ENCODE results near the gene FCGR3A. TPM values are rescaled to one million over a fixed set of nuclear protein-coding genes. Genes with fewer than 3 reads are reported as not detected.
"Not testable (repeated sequence)": the region's sequence is repeated elsewhere in the genome, so short reads cannot be mapped to it uniquely, and the experiment has no call there.

FCGR3A gene
- not detected in 2 replicates for total RNA-seq

DNA sequence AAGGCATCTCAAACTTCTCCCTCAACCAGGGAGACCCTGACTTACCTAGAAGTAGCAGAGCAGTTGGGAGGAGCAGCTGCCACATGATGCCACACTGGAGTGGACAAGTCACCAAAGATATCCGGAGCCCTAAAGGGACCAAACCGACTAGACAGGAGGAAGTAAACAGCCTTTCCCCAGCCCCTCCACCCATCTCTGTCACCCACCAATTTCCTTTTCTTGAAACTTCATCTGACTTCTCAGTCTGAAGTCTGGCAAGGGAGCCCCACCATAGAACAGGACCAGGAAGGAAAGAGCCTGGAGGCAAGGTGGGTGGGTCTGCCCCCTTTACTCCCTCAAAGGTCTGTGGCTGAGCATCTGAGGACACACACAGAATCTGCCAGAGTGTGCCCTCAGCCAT, at the start of gene FCGR3A:
TSS of gene FCGR3A (minus strand) at position 167 of the 400 bp plus-strand sequence. CDS start at position 85, 82 bp downstream.
- no peak for DNase-seq (ENCODE audit: low read depth)

DNA sequence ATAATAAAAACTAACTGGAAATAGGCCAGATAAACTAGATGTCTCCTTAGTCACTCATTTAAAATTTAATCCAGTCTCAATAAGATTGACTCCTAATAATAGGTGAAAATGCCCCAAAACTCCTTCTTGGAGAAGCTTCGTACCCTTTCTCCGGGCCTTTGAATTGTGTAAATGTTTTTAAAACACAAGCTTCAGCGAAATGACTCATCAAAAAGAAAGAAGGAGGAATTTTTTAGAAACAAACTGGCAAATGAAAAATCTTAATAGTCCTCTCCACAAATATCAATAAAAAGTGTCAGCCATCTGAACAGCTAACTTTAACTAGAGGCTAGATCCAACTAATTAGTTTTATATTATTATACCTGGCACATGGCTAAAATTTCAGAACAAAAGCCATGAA, 47.5 kb upstream of the FCGR3A start:
- not testable (repeated sequence) for DNase-seq (ENCODE audit: low read depth)

DNA sequence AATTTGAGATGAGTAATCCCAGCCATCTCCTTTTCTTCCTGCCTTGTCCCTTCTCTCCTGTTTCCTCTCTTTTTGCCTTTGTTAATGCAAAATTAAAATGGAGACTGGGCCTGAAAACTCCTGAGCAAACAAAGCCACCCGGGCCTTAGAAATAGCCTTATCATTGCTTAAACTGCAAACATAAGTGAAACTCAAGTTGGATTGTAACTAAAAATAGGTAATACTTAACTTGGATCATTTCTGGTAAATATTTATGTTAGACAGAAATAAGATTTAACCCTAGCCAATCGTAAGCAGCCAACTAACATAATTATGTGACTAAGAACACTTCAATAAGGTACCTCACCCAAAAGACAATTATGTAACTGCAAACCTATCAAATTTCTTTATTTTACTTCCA, 46.0 kb upstream of the FCGR3A start:
- not testable (repeated sequence) for DNase-seq (ENCODE audit: low read depth)

DNA sequence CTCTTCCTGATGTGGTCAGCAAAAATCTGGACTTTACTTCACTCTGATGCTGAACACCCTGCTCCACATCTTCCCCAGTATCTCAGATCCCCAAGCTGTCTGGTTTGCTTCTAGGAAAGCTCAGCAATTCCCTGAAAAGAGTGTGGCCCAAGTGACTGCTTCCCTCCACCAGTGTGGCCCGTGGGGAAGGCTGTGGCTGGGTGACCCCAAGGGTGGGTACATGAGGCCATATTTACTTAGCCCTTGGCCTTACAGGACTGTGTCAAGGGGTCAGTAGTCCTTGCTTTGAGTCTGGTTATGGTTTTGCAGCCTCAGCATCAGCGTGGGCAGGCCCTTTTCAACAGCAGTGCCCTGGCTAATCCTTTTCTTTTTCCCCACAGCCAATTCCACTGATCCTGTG, 45.6 kb upstream of the FCGR3A start:
- not testable (repeated sequence) for DNase-seq (ENCODE audit: low read depth)

DNA sequence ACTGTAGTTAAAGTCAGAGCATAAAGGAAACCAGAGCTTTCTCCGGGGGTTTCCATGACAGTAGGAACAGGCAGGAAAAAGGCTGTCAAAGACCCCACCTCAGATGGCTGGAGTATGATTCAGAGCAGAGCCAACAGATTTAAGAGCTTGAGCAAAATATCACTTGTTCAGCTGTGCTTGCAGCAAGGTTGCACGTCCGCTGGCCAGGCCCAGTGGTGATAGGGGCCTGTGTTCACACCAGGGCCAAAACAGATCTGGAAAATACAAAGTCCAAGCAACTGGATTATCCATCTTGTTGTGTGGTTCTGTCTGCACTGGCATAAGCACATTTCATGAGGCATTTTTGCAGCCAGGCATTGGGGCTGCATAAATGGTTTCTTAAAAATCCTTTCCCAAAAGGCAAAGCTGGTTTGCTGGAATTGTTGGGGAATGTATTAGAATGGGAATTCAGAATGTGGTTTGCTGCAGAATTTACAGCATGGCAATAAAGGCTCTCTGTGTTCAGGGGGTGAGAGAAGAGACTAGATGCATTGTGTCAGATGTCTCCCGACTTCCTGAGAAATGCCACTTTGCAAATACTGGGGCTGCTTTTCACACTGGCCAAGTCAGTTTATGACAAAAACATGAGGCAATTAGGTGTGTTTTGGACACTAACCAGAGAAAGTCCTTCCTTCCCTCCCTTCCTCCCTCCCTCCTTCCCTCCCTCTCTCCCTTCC, 44.8 kb upstream of the FCGR3A start:
- not testable (repeated sequence) for DNase-seq (ENCODE audit: low read depth)

DNA sequence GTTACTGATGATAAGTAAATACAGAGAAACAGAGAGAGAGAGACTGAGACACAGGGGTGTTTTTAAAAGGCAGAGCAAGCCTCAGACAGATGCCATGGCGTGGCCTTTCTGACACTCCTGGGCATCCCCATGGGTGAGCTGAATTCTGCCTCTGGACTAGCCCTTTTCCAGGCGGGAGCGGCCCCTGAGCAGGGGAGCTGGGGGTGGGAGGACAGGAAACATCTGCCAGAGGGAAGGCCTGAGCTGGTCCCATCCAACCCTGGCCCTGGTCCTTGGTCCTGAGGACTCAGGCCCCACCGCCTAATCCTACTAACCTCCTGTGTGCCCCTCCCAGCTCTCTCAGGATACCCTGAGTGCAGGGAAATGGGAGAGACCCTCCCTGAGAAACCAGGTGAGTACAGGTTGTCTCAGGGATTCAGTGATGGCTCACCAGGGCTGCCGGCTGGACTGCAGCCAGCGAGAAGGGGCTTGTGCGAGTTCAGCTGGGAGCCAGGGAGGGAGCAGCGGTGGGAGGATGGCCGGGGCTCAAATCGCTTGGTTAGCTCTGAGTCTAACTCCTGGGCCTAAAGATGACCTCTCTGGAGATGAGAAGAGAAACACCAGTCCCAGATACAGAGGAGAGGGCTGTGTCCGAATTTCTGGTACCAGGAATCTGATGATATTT, 43.6 kb upstream of the FCGR3A start:
- not testable (repeated sequence) for DNase-seq (ENCODE audit: low read depth)

DNA sequence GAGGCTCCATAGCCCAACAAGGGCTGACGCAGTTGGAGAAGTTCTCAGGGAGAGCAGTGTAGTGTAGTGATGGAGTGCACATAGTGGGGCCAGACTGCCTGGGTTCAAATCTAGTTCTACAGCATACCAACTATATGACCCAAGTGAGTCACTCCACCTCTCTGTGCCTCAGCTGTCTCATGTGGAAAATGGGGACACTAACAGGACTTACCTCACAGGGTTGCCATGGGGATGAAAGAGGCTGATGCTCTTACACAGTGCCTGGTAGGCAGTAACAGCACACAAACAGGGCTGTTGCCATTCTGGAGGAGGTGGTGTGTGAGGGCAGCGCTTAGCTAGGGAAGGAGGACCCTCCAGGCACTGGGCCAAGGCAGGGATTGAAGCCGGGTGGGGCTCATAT, 43.0 kb upstream of the FCGR3A start:
- DNase-seq (ENCODE audit: low read depth): not testable (repeated sequence)

DNA sequence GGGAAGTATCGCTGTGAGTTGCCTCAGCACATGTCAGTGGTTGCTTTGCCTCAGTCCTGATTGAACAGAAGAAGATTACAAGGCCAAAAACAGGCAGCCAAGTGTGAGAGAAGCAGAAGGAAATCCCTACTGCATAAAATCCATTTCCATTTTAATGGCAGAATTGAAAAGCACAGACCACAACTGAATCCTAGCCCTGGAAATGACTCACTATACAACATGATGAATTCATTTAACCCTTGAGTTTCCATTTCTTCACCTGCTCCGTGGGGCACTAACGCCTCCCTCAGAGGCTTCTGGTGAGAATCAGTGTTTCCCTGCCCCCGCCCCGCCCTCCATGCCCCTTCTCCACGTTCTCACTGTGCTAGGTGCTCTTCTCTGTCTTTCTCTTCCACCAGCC, 40.3 kb upstream of the FCGR3A start:
- peak; percentile 15 for DNase-seq (ENCODE audit: low read depth)

DNA sequence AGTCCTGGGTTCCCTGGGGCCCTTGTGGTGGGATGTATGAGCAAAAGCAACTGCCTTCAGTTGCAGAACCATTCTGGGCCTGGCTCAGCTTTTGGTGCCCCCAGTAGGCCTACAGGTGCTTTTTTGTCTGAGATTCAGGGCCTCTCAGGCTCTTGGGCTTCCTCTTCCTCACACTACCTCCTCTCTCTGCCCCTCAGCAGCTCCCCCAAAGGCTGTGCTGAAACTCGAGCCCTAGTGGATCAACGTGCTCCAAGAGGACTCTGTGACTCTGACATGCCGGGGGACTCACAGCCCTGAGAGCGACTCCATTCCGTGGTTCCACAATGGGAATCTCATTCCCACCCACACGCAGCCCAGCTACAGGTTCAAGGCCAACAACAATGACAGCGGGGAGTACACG, 39.7 kb upstream of the FCGR3A start:
- DNase-seq (ENCODE audit: low read depth): not testable (repeated sequence)

DNA sequence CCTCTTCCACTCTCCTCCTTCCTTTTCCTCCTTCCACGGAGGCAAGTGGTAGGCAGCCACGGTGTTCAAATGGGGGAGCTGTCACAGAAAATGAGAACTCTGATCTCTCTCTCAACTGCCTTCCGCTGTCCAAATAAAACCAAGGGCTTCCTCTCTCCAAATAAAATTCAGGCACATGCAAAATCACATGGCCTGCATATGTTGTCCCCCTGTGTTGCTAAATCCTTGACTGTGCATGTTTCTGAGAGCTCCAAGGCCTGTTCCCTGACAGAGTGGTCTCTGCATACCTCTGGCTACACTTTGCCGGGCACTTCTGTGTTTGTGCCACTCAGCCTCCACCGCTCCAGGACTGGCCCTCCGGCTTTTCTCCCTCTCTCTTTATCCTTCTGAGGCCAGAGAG, 39.0 kb upstream of the FCGR3A start:
- DNase-seq (ENCODE audit: low read depth): not testable (repeated sequence)

DNA sequence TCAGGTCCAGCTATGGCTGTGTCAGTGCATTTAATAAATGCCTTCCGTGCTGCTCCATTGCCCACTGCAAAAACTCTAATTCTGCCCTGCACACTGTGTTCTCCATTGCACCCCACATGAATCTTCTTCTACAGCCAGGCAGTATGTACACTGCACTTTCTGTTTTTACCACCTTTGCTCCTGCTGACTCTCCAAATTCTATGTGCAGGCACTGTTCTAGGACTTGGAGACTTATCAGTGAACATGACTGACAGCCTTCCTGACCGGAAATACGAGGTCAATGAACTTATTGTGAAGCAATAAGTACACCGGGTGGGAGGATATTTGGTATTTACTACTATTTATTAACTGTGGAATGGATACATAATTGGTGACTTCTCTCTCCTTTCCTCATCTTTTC, 33.3 kb upstream of the FCGR3A start:
- DNase-seq (ENCODE audit: low read depth): not testable (repeated sequence)

DNA sequence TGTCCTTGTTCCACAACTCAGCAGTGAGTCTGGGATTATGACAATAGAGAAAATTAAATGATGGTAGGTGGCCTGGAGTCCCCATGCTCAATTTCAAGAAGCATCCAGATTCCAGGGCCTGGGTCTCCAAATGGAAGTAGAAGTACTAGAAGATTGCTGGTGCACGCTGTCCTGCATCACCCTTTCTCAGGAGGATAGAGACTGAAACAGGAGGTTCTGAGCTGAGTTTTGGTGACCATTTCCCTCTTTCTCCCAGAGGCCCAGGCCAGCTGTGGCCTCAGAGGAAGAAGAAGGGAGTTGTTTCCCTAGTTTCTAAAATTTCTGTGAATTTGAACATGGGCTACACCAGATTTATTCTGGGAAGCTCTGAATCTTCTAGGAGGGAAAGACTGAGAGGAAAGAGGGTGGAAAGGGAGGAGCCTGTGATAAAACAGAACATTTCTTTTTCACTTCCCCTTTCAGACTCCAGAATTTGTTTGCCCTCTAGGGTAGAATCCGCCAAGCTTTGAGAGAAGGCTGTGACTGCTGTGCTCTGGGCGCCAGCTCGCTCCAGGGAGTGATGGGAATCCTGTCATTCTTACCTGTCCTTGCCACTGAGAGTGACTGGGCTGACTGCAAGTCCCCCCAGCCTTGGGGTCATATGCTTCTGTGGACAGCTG, 31.4 kb upstream of the FCGR3A start:
- DNase-seq (ENCODE audit: low read depth): not testable (repeated sequence)

DNA sequence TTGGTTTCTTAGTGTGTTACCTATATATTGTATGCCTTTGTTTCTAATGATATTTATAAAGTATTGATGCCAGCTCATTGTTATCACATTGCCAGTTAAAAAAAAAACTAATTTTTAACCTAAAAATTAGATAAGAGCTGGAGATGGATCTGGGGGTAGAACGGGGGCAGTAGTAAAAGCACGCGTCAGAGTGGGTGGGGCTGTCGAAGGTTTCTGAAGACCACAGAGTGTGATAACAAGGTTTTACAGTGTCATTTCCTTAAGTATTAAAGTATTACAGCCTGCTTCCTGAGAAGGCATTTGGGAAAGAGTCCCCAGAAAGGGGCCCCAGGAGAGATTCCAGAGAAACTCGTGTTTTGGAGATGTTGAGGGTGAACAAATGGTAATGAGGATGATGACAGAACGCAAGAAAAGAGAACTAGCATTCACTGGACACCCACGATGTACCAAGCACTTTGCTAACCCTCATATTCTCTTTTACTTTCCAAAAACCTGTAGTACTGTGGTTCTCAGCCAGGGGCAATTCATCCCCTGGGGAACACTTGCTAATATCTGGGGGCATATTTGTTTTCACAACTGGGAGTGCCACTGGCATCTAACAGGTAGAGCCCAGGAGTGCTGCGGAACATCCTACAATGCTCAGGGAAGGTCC, 30.4 kb upstream of the FCGR3A start:
- not testable (repeated sequence) for DNase-seq (ENCODE audit: low read depth)

DNA sequence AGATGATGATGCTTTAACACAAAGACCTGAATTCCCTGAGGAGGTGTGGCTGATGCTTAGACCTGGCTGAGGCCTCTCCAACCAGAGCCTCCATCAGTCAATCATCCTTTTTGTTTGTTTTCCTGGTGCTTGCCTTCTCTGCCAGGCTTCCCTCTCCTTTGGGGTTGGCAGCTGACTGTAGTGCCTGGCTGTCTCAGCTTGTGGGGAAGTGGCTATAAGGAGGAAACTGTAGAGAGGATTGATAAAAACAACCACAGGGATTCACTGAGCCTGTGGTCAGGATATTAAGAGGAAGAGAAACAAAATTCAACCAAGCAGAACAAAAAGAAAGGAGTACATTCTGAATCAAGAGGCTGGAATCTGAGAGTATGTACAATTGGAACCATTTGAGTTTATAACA, 27.1 kb upstream of the FCGR3A start:
- not testable (repeated sequence) for DNase-seq (ENCODE audit: low read depth)

DNA sequence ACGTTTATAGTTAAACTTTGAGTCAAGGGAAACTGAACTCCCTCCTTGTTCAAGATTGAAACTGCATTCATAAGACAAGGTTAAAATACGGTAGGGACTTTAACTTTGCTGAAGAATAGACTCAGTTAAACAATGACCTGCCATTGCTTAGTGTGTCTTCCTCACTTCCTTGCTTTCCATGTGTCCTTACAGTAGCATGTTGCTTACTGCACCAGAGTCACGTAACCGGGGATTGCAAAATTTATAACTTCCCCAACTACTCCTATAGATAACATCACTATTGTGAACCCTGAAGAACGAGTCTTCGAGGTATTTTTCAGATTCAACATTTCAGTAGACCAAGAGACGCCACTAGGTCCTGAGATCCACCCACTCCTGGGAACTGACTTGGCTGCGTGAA, 22.1 kb upstream of the FCGR3A start:
- not testable (repeated sequence) for DNase-seq (ENCODE audit: low read depth)

DNA sequence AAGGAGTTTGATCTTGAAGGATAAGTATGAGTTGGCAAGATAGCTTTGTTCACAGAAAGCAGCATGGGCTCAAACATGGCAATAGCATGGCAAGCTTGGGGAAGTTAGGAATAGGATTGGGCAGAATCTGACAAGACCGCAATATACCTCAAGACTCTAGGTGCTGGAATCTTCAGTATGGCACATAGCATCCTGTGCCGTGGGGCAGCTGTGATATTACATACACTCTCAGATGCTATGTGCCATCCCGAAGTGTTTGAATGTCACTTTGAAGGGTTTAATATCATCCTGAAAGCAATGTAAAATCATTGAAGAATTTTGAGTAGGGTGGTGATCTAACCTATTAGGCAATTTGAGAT, 17.0 kb upstream of the FCGR3A start:
- not testable (repeated sequence) for DNase-seq (ENCODE audit: low read depth)

DNA sequence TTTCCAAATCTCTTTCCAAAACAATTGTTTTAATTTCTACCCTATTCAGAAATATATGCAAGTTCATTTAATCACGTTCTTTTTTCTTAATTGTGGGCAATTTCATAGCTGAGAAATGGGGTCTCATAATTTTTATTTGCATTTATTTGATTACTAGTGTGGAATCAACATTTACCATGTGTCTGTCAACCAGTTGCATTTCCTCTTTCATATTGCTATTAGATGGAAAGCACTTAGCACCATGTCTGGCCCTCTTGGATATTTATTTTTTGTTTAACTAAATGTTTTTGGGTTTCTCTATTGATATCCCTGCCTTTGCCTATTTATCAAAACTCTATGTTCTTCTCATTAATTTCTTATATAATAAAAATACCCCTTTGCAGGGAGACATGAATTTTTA, 13.9 kb upstream of the FCGR3A start:
- not testable (repeated sequence) for DNase-seq (ENCODE audit: low read depth)

DNA sequence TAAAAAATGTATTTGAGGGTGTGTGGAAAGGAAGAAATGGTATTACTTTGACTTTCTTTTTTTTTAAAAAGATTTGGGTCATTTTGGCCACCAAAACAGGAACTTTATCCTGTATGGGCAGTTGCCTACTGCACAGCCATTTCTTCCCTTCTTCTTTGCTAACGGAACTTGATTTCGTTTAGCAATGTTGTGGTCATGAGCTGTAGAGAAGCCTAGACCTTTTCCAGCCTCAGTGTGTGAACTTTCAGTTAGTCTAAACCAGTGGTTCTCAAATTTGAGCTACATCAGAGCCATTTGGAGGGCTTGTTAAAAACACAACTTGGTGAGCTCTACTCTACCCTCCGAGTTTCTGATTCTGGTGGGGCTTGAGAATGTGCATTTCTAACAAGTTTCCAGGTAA, 12.8 kb upstream of the FCGR3A start:
- DNase-seq (ENCODE audit: low read depth): not testable (repeated sequence)

DNA sequence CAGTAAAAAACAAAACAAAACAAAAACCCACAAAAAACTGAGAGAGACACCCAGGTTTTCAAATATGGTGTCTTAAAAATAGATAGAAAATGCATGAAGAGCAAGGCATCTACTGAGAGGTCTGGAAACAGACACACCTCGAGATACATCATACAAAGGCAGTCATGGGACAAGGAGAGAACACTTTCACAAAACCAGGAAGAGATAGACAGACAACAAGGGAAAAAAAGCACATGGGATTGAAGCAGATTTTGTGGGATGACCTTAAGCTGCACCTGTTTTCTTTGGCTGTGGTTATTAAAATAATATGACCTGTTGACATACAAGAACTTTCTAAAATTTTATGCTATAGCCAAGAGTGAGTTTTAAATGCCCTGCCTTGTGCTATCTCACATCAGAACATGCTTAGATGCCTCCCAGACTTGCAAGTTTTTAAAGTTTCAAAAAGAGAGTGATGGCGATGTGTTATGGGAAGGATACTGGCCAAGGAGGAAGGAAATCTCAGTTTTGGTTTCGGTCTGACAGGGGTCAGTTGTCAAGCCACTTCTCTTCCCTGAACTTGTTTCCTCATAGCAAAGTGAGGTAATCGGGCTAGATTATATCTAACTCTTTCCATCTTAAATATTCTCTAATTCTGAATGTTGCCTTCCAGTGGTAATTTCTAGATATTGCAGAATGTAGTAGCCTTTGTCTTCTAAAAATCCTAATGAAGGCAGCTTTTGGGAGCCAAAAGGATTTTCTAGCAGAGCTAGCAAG, 11.5 kb upstream of the FCGR3A start:
- DNase-seq (ENCODE audit: low read depth): peak; percentile 55

DNA sequence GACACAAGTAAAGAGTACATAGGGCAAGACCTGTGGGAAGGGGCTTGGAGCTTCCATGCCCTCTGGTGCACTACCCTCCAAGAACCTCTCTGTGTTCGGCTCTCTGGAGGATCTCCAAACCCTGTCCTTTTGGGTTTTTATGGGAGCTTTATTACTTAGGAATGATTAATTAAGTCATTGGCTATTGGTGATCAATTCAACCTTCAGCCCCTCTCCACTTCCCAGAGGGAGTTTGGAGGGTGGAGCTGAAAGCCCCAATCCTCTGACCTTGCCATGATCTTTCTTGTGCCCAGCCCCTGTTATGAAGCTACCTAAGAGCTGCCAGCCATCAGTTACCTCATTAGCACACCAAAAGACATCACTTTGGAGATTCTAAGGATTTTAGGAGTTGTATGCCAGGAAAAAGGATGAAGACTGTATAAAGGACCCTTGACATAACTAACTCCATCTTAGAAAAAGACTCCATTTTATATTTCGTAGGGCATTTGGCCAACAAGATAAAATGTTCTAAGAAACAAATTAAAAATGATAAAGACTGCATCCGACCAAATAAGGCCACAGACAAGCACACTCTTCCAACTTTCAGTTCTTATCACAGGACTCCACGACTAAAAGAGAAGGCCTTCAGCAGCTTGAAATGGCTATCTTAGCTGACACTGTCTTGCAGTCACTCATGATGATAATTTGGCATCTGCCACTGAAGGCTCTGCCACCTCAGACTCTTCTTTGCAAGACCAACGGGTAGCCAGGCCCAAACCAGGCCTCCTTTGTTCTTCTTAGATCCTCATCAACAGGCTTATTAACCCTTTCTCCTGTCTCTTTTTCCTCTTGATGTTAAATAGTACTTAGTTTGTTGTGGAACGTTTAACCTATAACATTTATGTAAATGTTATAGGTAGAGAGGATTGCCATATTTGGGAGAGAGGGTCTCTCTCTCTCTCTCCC, 8.2 kb upstream of the FCGR3A start:
- not testable (repeated sequence) for DNase-seq (ENCODE audit: low read depth)

All from renal cortical epithelial cell (primary cell).